ENCODE data around the gene NCS1.

The NCS1 gene

GRCh38 chr9:130183133-130183762 lies 11.0 kb downstream of the NCS1 start:
- no peak for TF ChIP-seq CTCF (conservative IDR thresholded peaks at IDR 0.05)
- no peak overlapping the region for H3K27ac ChIP-seq

- H3K27ac ChIP-seq = no peak overlapping the region
- TF ChIP-seq CTCF (conservative IDR thresholded peaks at IDR 0.05) = no peak
These were observed 12.8 kb downstream of the NCS1 start for GRCh38 chr9:130185017-130185416.

GRCh38 chr9:130185490-130186031 lies 13.4 kb downstream of the NCS1 start:
- H3K27ac ChIP-seq = no peak overlapping the region
- no peak for TF ChIP-seq CTCF (conservative IDR thresholded peaks at IDR 0.05)

GRCh38 chr9:130186051-130186450 lies 13.8 kb downstream of the NCS1 start:
- no peak for TF ChIP-seq CTCF (conservative IDR thresholded peaks at IDR 0.05)
- H3K27ac ChIP-seq = no peak overlapping the region

GRCh38 chr9:130186839-130187522 lies 14.8 kb downstream of the NCS1 start:
- no peak overlapping the region for H3K27ac ChIP-seq
- no peak for TF ChIP-seq CTCF (conservative IDR thresholded peaks at IDR 0.05)

- TF ChIP-seq CTCF (conservative IDR thresholded peaks at IDR 0.05) = no peak
- no peak overlapping the region for H3K27ac ChIP-seq
These were observed 15.3 kb downstream of the NCS1 start for GRCh38 chr9:130187523-130187846.

- TF ChIP-seq CTCF (conservative IDR thresholded peaks at IDR 0.05) = no peak
These were observed 16.8 kb downstream of the NCS1 start for GRCh38 chr9:130188860-130189481.

More at GRCh38 chr9:130188860-130189481, 16.8 kb downstream of the NCS1 start:
- no peak overlapping the region for H3K27ac ChIP-seq

Data from VCaP (cell line).